Smooth muscle cell (in vitro differentiated cells): ENCODE results near the gene KCNV2. TPM values are rescaled to one million over a fixed set of nuclear protein-coding genes. Genes with fewer than 3 reads are reported as not detected.

ENCODE experiments used
- DNase-seq: peaks from one replicate; lab custom pipeline; 2025; ENCODE audit not compliant: unreplicated experiment; lab: John Stamatoyannopoulos, UW
- H2AFZ ChIP-seq: fragments of 200-600 bp; sonication (generic); 2 replicates; pipeline ENCODE4 v1.6.0; 2016; ENCODE audit warnings: antibody characterized with exemption, low read depth, mild to moderate bottlenecking
- H3F3A ChIP-seq: fragments of 200-600 bp; sonication (generic); 2 replicates; pipeline ENCODE4 v1.6.0; 2017; ENCODE audit warnings: antibody characterized with exemption, low read depth
- H3K27ac ChIP-seq: fragments of 200-600 bp; sonication (generic); 2 replicates; pipeline ENCODE4 v1.5.1; 2016; ENCODE audit warnings: low read depth, mild to moderate bottlenecking
- H3K27me3 ChIP-seq: fragments of 200-600 bp; sonication (generic); 2 replicates; pipeline ENCODE4 v1.6.1; 2016; ENCODE audit warnings: low read depth, mild to moderate bottlenecking
- H3K36me3 ChIP-seq: fragments of 200-600 bp; sonication (generic); 2 replicates; pipeline ENCODE4 v1.5.1; 2016; ENCODE audit warnings: low read depth
- H3K4me1 ChIP-seq: fragments of 200-600 bp; sonication (generic); 2 replicates; pipeline ENCODE4 v1.5.1; 2016; ENCODE audit warnings: low read depth
- H3K4me2 ChIP-seq: fragments of 200-600 bp; sonication (generic); 2 replicates; pipeline ENCODE4 v1.6.0; 2016; ENCODE audit warnings: mild to moderate bottlenecking
- H3K4me3 ChIP-seq: fragments of 200-600 bp; sonication (generic); 2 replicates; pipeline ENCODE4 v1.5.1; 2016; ENCODE audit warnings: mild to moderate bottlenecking
- H3K79me2 ChIP-seq: fragments of 200-600 bp; sonication (generic); 2 replicates; pipeline ENCODE4 v1.6.0; 2016; ENCODE audit warnings: low read depth, mild to moderate bottlenecking
- H3K9ac ChIP-seq: fragments of 200-600 bp; sonication (generic); 2 replicates; pipeline ENCODE4 v1.6.0; 2016; ENCODE audit warnings: low read depth
- H3K9me3 ChIP-seq: fragments of 200-600 bp; sonication (generic); replicated peaks from 2 replicates; pipeline ENCODE4 v1.5.1; 2016; ENCODE audit warnings: low read depth
- H4K20me1 ChIP-seq: fragments of 200-600 bp; sonication (generic); 2 replicates; pipeline ENCODE4 v1.6.0; 2016; ENCODE audit warnings: low read depth
- CTCF ChIP-seq: fragments of 200-600 bp; sonication (generic); IDR thresholded peaks from 2 replicates; pipeline ENCODE4 v1.5.1; 2017; ENCODE audit warnings: borderline replicate concordance, mild to moderate bottlenecking, antibody characterized with exemption; ENCODE audit not compliant: insufficient read depth, poor library complexity, severe bottlenecking
- WGBS: methylation state at CpG from one replicate; pipeline ENCODE4 v1.1.7; 2016; ENCODE audit warnings: low lambda C conversion rate; 5-methylcytosine and 5-hydroxymethylcytosine counted together
- polyA plus RNA-seq: library from polyadenylated mRNA; unstranded; fragments of >200 nt; fragmentation: Nextera tagmentation; extraction: Ambion mirVana; gene quantifications from 2 replicates; pipeline ENCODE4 v1.2.1, GENCODE V29; 2016
- total RNA-seq: library from RNA; depleted of rRNA; stranded (reverse); fragments of >200 nt; gene quantifications from 2 replicates; pipeline ENCODE4 v1.2.3, GENCODE V29; 2014

KCNV2 gene
- total and polyA plus RNA-seq, 2 experiments from 2014 or later = not detected

GRCh38 chr9:2727966-2728613, 10.8 kb downstream of the KCNV2 start:
- Histone ChIP-seq H2AFZ (no peak overlapping the region), H3K4me1 (peaks cover 6% of the 10 kb centered on the region), H3K9me3 (no peaks in the 10 kb centered on the region), H3K27me3 (no peaks in the 10 kb centered on the region), H3K4me3 (no peak overlapping the region), H3K4me2 (peak overlapping the region; percentile 6), H3K9ac (no peak overlapping the region), H3K79me2 (no peaks in the 10 kb centered on the region), H3K27ac (no peak overlapping the region), H3K36me3 (no peaks in the 10 kb centered on the region), H4K20me1 (no peaks in the 10 kb centered on the region), H3F3A (peaks cover 4% of the 10 kb centered on the region)
- no peak for DNase-seq
- peak; percentile 54 for TF ChIP-seq CTCF
- 20% methylated on average over 5 of the region's 5 CpGs for WGBS

- H3F3A ChIP-seq = no peaks in the 10 kb centered on the region
- H3K79me2 ChIP-seq = no peaks in the 10 kb centered on the region
- H4K20me1 ChIP-seq = no peaks in the 10 kb centered on the region
- no peaks in the 10 kb centered on the region for H3K27me3 ChIP-seq
- DNase-seq = no peak
- TF ChIP-seq CTCF = no peak
- no peaks in the 10 kb centered on the region for H3K9me3 ChIP-seq
- H3K4me1 ChIP-seq = peaks cover 6% of the 10 kb centered on the region
- H3K9ac ChIP-seq = no peak overlapping the region
- no peaks in the 10 kb centered on the region for H3K36me3 ChIP-seq
- H3K27ac ChIP-seq = no peak overlapping the region
- no peak overlapping the region for H3K4me2 ChIP-seq
- no peak overlapping the region for H3K4me3 ChIP-seq
- no peak overlapping the region for H2AFZ ChIP-seq
- 91% methylated on average over 5 of the region's 5 CpGs for WGBS
These were observed 11.7 kb downstream of the KCNV2 start for GRCh38 chr9:2729003-2729402.

GRCh38 chr9:2729721-2730120, 12.4 kb downstream of the KCNV2 start:
- WGBS = 90% methylated on average over 3 of the region's 3 CpGs
- Histone ChIP-seq H3K9ac (no peak overlapping the region), H3K27ac (no peak overlapping the region), H2AFZ (no peak overlapping the region), H4K20me1 (no peaks in the 10 kb centered on the region), H3K4me1 (peaks cover 6% of the 10 kb centered on the region), H3K79me2 (no peaks in the 10 kb centered on the region), H3F3A (no peaks in the 10 kb centered on the region), H3K36me3 (no peaks in the 10 kb centered on the region), H3K9me3 (no peaks in the 10 kb centered on the region), H3K4me2 (no peak overlapping the region), H3K27me3 (no peaks in the 10 kb centered on the region), H3K4me3 (no peak overlapping the region)
- TF ChIP-seq CTCF = no peak
- DNase-seq = no peak

- no peaks in the 10 kb centered on the region for H3K9me3 ChIP-seq
- H3K79me2 ChIP-seq = no peaks in the 10 kb centered on the region
- H3K36me3 ChIP-seq = no peaks in the 10 kb centered on the region
- no peak for DNase-seq
- H3K27ac ChIP-seq = no peak overlapping the region
- 100% methylated on average over 1 of the region's 1 CpG for WGBS
- H3K4me2 ChIP-seq = no peak overlapping the region
- H3K4me1 ChIP-seq = peaks cover 6% of the 10 kb centered on the region
- no peaks in the 10 kb centered on the region for H4K20me1 ChIP-seq
- no peak overlapping the region for H3K9ac ChIP-seq
- H3F3A ChIP-seq = no peaks in the 10 kb centered on the region
- H3K4me3 ChIP-seq = no peak overlapping the region
- H2AFZ ChIP-seq = no peak overlapping the region
- H3K27me3 ChIP-seq = no peaks in the 10 kb centered on the region
- TF ChIP-seq CTCF = no peak
These were observed 13.7 kb downstream of the KCNV2 start for GRCh38 chr9:2730971-2731370.
